GM19452 (cell line): ENCODE data around the gene TRIO.
A peak's percentile ranks its signal among the peaks of the same experiment; 100 is the strongest.

ENCODE experiments used
- ATAC-seq: cut with Tn5 transposase; IDR thresholded peaks from one replicate; pipeline ENCODE4 v1.9.1; 2021; ENCODE audit not compliant: unreplicated experiment

Gene TRIO

DNA sequence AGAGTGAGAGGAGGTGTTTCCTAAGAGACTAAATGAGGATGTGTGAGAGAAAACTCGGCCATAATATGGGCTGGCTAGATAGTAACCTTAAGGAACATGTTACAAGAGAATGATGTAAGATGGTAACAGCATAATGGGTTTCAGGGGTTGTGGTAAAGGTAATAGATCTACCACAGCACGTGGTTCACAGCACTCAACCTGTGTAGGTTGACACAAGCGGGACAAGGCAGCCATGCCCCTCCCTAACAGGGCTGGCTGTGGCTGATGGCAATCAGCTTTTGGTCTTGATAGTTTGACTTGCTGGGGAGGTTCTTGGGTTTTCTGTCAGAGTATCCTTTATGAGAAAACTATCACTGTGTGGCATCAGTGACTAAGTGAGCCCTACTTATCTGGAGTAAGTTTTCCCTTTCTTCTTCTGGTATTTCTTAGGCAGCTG, 138.6 kb downstream of the TRIO start:
- ATAC-seq: peak; percentile 78

DNA sequence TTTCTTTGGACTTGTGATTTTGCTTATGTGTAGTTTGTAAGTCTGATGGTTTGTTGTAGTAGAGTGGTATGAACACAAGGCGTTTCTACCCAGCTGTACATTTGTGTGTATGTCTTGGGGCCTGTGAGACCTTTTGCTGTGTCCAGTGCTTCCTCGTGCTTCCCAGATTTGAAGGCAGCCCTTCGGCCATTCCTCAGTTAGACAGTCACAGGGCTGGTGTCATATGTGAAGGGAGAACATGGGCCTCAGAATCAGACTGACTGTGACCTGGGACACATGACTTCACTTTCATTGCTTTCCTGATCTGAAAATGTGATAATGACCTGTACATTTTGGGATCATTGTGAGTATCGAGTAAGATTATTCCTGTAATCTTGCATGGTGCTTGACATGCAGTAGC, 140.0 kb downstream of the TRIO start:
- no peak for ATAC-seq

DNA sequence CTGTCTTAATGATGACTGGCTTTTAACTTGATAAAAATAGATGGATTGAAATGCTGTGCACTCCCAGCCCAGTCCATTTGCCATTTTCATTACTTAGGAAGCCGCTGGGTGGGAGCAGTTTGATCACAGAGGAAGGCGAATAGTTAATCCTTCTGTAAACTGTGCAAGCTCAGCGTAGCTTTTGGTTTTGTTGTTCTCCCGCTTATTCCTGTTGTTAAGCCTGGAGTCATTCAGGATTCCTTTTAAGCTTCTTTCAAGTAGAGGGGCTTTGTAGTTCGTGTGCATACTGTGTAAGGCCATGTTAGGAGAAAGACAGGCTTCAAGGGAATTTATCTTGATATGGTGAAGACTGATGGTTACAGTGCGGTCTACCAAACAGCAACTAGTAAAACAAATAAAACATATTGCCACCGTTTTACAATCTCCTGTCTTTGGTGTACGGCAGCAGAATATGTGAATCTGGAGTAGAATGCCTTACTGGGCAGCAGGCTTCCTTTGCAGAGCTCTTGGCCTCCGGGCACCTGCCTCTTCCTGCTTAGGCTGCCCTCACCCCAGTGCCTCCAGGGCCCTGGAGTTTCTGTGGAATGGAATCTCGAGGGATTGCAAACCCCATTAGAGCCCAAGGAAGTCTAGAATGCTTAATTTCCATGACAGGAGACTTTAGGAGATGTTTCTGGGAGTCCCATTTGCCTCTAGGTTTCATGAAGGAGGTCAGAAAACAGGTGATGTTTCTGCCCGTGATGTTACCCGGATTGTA, 141.4 kb downstream of the TRIO start:
- no peak for ATAC-seq

DNA sequence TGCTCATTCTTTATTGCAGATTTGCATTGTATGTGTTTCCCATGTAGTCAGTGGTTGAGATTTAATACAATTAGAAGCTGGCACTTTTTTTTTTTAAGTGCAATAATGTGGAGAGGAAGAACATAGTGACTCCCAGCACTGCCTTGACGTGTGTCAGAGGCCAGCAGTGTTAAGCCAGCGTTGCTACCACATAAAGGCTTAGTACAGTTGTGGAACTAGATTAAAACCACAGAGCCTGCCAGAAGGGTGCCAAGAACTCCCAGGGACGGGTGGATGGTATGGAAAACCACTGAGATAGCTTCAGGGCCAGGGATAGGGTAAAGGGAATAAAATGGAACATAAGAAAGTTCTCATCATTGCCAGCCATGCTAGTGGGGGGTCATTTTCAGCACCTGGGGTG, 142.9 kb downstream of the TRIO start:
- ATAC-seq: no peak

DNA sequence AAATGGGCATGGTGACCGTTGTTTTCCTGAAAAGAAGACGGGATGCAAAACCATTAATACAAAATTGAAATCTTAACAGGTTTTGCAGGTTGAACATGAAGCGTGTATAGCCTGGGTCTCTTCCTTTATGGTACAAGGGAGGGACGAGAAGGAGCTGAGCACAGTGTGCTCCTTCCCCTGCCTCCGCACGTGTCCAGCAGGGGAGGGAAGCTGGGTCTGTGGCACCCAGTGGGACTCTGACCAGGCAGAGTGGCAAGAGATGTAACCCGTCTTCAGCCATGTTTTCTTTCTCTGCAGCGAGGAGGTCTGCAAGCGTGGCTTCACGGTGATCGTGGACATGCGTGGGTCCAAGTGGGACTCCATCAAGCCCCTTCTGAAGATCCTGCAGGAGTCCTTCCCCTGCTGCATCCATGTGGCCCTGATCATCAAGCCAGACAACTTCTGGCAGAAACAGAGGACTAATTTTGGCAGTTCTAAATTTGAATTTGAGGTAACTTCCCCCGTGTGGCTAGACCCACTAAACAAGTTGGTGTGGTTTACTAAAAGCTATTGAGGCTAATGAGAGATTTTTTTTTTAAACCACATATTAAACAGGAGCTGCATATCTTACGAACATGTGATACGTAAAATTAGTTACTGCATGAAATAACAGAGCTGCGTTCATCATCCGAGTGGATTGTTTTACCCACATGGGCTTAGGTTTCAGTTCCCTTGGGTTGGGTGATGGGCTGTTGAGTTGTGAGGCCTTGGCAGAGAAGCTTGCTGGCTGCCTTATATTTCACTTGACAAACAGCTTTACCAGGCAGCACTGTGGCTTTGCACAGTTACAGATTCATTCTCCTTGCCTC, 143.7 kb downstream of the TRIO start:
- ATAC-seq: peak; percentile 92

DNA sequence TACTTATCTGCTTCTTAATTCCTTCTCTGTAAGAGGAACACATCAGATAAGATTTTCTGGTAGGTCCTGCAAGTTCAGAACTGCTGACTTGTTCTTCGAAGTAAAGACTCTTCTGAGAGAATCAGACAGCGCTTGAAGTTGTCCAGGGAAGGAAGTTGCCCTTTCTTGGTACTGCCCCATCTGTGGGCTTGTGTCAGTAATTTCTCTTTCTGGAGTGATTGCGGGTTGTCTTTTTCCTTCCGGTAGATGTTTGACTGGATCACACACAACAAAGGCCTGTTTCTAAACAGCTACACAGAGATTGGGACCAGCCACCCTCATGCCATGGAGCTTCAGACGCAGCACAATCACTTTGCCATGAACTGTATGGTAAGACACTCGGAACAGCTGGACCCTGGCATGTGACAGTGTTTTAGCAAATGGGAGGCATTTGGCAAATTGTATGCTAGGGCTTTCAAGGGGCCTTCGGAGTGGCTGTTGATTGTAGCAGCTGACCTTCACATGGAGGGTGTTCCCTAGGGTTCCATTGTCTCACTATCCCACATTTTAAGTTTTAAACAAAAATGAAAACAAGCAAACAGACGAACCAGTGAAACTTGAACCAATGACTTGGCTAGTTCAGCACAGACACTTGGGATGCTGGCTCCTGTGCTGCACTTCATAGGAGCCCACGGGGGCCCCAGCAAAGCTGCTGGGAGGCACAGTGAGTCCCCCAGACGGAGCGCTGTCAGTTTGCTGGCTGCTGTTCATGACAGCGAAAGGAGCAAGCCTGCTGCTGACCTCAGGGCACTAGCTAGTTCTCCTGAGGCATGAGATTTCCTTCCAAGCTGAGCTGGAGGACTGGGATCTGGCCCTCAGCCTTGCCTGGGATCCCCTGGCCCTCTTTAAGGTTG, 149.9 kb downstream of the TRIO start:
- ATAC-seq: no peak

DNA sequence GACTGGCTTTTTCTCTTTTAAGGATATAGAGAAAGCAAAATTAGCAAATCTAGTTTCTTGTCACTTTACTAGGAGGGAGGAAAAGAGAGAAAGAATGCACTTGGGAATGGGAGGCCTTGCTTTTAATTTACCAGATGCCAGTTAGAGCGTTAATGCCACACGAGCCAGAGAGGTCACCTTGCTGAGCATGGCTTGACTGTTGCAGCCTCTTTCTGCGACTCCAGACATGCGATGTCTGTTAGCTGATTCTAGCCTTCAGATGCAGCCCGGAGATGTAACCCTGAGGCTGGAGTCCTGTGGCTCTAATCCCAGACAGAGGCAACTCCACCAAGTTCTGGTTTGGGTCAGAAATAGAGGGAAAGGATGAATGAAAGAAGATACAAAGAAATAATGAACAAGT, 152.5 kb downstream of the TRIO start:
- no peak for ATAC-seq

DNA sequence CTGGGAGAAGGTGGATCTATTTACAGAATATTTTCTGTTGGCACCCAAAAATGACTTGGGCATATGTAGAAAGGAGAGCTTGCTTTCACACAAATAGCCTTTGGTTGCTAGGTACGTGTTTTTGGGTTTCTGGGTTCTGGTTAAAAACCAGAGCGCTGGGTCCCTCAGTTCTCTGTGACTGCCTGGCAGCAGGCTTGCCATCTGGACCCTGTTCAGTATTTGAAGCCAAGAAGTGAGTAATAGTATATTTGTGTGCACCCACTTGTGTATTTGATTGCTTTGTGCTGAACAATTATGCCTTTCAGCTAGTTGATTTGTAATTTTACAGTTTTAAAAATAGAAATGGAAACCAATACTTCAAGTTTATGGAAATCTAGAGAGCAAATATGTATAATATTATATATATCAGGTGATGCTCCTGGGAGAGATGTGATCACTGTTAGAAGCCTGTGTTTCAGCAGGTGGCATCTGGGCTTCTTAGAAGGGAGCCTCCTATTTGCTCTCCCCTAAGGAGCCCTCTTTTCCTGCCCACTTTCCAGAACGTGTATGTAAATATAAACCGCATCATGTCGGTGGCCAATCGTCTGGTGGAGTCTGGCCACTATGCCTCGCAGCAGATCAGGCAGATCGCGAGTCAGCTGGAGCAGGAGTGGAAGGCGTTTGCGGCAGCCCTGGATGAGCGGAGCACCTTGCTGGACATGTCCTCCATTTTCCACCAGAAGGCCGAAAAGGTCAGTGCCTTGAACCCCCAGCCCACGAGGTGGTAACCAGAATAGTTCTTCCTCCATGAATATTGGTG, 153.6 kb downstream of the TRIO start:
- no peak for ATAC-seq

DNA sequence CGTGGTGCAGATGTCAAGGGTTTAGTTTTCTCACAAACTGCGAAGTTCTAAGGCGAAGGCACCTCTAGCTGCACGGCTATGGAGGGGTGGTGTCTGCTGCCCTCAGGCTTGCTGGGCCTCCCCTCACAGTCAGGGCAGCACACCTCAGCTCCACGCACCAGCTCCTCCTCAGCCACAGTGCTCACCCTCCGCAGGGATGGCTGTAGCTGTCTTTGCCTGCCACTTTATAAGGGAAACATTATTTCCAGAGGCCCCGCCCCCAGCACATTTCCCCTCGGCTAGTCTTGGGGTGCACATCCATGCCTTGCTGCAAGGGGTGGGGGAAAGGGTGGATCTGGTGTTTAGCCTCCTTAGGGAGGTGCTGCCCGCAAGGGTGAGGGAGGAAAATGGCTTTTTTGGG, 154.6 kb downstream of the TRIO start:
- no peak for ATAC-seq

DNA sequence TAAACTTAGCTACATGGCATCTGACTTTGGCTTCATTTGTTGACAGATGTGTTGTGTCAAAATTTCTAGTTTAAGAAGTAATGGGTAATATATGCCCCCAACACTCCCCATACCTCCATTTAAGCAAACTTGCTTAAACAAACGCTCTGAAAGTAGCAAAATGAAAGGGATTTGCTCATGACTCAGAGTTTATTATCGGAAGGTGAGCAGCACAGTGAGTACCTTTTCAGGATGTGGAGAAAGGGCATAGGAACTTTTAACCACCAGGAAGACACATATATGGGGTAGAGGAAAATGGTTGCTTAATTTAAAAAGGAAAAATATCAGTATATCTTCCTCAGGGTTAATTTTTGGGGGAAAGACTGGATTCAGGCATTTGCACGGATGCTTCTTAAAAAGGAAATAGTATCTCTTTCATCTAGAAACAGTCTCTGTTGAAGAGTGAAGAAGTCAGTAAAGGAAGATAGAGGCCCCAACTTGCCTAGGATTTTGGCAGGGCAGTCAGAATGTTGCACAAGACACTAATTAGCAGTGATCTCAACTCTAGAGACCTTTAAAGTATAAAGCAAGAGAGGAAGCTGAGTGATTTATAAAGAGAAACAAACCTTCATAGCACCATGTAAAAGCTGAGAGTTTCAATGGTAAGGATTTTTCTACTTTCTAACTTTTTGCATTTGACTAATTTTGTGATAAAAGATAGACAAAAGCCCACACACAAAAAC, 155.1 kb downstream of the TRIO start:
- ATAC-seq: no peak

DNA sequence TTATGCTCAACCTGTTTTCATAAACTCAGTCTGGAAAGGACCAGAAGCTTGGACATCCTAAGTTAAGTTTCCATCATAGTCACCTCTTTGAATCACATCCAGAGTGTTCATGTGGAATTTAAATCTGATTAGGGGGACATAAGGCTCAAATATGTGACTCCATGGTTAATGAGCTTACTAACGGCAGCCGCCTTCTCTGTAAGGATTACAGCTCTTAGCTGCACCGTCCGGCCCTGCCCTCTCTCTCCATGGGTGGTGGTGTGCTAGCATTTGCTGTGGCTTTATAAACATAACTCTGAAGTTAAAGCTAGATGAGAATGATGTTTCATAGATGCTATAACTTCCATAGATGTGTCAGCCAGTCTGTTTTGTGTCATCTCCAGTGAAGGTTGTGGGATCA, 156.5 kb downstream of the TRIO start:
- no peak for ATAC-seq

DNA sequence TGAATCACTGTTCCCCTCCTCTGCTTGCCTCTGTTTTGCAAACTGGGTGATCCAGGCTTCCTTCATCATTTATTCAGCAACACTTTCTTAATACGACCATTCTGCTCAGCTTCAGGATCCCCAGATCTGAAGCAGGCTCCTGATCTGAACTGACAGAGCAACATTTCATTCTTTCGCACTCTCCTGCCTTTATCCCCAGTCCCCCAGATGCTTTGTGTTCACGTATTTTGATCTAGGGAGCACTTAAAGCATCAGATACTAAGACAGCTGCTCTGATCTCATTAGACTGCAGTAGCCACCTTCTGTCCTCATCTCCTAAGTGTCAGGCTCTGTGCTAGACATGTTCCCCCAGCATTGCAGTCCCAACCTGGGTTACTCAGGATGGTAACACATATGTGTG, 158.0 kb downstream of the TRIO start:
- ATAC-seq: no peak

DNA sequence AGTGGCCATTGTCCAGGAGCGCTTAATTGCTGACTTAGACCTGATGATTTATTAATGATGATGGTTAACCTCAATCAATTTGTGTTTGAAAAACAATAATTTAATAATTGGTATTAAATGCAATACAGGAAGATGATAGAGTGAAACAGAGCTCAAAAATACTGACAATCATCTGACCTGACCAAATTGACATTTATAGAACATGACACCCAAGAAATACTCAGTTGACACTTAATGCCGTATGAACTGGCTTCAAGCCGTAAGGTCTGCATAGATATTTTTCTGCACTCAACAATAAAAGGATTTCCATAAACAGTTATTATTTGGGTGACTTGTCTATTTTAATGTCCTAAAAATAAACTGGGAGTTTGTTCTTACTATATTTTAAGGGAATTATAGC, 159.2 kb downstream of the TRIO start:
- ATAC-seq: no peak

DNA sequence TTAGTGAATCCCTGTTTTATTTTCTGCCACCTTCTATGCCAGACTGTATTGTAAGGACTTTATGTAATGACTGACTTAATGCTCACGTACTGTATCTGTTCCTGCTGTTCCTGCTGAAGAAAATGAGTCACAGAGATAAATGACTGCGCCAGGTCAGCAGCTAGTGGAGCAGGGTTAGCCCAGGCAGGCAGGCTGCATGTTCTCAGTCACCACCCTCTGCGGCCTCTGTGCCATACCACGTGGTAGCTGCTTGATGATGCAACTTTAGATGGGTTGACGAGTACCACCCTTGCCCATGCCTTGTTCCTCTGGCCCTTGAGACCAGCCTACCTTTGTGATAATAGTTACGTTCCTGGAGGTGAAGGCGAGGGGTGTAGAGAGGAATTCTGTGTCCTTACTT, 161.9 kb downstream of the TRIO start:
- ATAC-seq: no peak

DNA sequence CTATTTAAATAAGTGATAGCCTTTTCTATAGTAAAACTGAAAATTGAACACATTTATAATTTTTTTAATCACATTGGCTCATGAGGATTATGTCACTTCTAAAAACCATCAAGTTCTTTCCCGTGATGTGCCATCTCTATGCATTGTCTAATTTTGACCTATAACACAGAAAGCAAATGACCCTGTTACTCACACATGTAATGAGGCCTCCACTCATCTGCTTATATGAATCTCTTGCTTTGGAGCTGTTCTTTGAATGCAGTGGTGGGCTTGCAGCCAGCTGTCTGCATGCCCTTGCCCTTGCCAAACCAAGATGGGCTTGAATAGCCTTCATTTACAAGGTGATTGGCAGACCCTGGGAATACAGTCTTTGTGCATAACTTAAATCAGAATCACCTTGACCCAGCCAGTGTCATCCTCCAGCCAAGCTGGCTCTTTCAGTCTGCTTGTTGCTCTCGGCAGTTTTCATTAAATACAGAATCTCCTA, 163.2 kb downstream of the TRIO start:
- no peak for ATAC-seq

DNA sequence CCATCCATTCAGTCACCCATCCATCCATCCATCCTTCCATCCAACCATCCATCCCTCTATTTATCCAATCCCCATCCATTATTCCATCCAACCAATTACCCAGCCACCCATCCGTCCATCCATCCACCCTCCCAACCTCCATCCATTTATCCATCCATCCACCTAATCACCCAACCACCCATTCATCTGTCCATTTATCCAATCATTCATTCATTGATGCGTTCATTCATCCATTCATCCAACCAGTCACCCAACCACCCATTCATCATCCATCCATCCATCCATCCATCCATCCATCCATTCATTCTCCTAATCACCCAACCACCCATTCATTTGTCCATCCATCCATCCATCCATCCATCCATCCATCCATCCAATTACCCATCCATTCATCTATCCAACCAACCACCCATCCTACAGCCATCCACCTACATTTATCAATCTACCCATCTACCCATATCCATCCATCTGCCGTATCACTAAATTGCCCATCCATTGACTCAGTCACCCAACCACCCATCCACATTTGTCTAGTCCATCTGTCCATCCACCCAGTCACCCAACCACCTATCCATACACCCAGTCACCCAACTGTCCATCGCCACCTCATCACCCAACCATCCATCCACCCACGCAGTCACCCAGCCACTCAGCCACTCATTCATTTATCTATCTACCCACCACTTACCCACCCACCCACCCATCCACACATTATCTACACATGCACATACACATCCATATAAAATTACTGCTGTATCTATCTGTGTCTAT, 165.4 kb downstream of the TRIO start:
- no peak for ATAC-seq

DNA sequence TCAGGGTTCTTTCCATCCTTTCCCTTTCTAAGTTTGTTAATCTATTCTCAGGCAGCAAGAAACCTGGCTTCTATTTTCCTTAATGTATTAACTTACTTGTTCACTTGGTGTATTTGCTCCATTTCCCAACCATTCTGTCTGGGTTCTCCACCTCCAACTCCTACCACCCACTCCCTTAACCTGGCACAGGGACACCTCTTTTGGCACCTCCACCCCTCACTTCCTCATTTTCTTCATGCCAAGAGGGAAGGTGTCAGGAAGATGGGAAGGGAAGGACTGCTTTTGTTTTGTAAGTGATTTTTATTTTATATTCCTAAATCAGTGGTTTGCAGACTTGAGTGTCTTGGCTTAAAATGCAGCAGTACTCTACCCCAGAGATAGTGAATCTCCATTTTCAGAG, 166.1 kb downstream of the TRIO start:
- no peak for ATAC-seq

DNA sequence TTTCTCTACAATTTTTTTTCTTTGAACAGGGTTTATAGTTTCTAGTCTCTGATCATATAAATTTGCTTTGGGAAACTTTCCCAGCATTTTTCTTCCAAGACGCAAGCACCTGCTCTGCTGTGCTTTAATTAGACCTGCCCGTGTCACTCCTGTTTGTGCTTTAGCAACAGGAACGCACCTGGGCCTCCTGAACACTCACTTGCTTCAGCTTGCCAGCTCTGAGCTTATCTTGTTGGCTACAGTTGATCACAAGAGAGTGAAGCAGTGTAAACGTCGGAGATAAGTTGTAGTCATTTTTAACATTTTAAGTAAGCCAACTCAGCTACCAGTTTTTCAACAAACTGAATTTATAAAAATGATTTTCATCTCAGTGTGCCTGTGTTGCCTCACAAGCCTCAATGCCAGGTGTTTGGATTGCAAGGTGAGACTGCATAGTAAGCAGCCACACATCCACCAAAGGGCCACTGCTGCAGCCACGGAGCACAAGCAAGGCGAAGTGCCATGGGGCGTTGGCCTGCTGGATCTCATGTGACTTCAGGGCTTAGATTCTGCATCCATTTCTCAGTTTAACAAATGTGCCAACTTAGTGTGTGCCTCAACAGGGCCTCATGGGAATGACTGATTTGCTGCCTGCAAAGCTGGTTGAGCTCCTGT, 166.9 kb downstream of the TRIO start:
- no peak for ATAC-seq

DNA sequence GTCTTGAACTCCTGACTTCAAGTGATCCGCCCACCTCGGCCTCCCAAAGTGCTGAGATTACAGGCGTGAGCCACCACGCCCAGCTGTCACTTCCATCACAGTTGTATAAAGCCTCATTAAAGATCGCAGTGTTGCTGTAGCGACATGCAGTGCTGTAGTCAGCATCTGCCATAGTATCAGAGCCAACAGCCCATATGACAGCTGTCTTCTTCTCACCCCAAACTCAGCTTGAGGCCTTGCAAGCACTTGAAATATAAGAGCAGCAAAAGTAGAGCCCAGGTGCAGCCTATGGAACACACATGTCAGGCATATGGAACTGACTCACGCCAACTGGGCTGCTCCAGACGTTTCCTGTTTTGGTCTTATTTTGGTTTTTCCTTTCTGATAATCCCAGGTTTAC, 167.8 kb downstream of the TRIO start:
- ATAC-seq: no peak
